HCT116 (cell line): Measurements from ENCODE around the gene HSPB7. TPM values are rescaled to one million over a fixed set of nuclear protein-coding genes. Genes with fewer than 3 reads are reported as not detected.

ENCODE experiments used
- ATAC-seq: fragments of 200-7000 bp; cut with Tn5 transposase; 2 replicates; pipeline ENCODE4 v1.9.1; 2020; ENCODE audit warnings: mild to moderate bottlenecking, moderate library complexity
- BruUV-seq: library from RNA; stranded (reverse); fragments of 400-500 nt; replicated peaks from 2 replicates; lab custom pipeline; 2021; lab: Mats Ljungman, UMichigan
- CTCF ChIA-PET: fragments of 300-600 bp; sonication (Branson Sonifier 250); formaldehyde crosslinking; loops from one replicate; lab custom pipeline; 2021; ENCODE audit warnings: antibody characterized with exemption; lab: Charles Lee
- POLR2A ChIA-PET: fragments of 300-600, 350-600 bp; sonication (Branson Sonifier 250); formaldehyde crosslinking; loops from one replicate; lab custom pipeline; 2021; ENCODE audit warnings: antibody characterized with exemption; lab: Charles Lee
- RAD21 ChIA-PET, 2 experiments: fragments of 300-600 bp; sonication (Branson Sonifier 250); formaldehyde crosslinking; loops; one replicate each; lab custom pipeline; 2023; ENCODE audit warnings: low total read pairs in 2 of 2; ENCODE audit not compliant: uncharacterized antibody in 2 of 2, unreplicated experiment in 2 of 2, low non-redundant PET in 1 of 2; lab: Charles Lee
- DNase-seq: peaks from one replicate; pipeline ENCODE4 v3.0.0-alpha.2; 2010; ENCODE audit warnings: low read depth, low spot score
- H2AFZ ChIP-seq: fragments of 200-600 bp; shearing (Covaris generic), sonication (generic); 2 replicates; pipeline ENCODE4 v1.6.1; 2017; ENCODE audit warnings: low read depth, mixed run types, mixed read lengths, antibody characterized with exemption, low read length; ENCODE audit not compliant: poor library complexity, severe bottlenecking
- H3K27ac ChIP-seq: 2 replicates; pipeline ENCODE4 v1.5.1; 2012; ENCODE audit warnings: low read depth, low read length
- H3K27me3 ChIP-seq: fragments of 200-600 bp; sonication (generic); 2 replicates; pipeline ENCODE4 v1.6.1; 2016; ENCODE audit warnings: mixed run types, low read length, mixed read lengths; ENCODE audit not compliant: insufficient read depth
- H3K36me3 ChIP-seq, 2 experiments: fragments of 200-500 bp in 1 of 2; fragments of 200-600 bp in 1 of 2; sonication (Bioruptor generic) in 1 of 2; sonication (generic) in 1 of 2; 2 replicates each; pipeline versions ENCODE4 v1.5.1 to v1.6.1; 2014 to 2016; ENCODE audit warnings: low read length in 2 of 2, inconsistent platforms in 1 of 2, mixed read lengths in 1 of 2, mixed run types in 1 of 2; ENCODE audit not compliant: insufficient read depth in 2 of 2, control insufficient read depth in 1 of 2
- H3K4me1 ChIP-seq, 2 experiments: fragments of 200-600 bp in 1 of 2; sonication (generic) in 1 of 2; 2 replicates each; pipeline versions ENCODE4 v1.5.1 to v1.6.1; 2012 to 2017; ENCODE audit warnings: low read length in 2 of 2, inconsistent platforms in 1 of 2, mild to moderate bottlenecking in 1 of 2, mixed read lengths in 1 of 2, mixed run types in 1 of 2, moderate library complexity in 1 of 2; ENCODE audit not compliant: insufficient read depth in 2 of 2, control insufficient read depth in 1 of 2
- H3K4me2 ChIP-seq: fragments of 200-600 bp; sonication (generic); 2 replicates; pipeline ENCODE4 v1.6.1; 2017; ENCODE audit warnings: mixed run types, low read length, mixed read lengths
- H3K4me3 ChIP-seq, 2 experiments: fragments of 200-600 bp in 1 of 2; sonication (generic) in 1 of 2; replicated peaks in 1 of 2; 2 replicates each; pipeline ENCODE4 v1.5.1; 2011 to 2016; ENCODE audit warnings: low read length in 2 of 2, control low read depth in 1 of 2, low read depth in 1 of 2, mild to moderate bottlenecking in 1 of 2, mixed read lengths in 1 of 2, mixed run types in 1 of 2
- H3K79me2 ChIP-seq: fragments of 200-600 bp; sonication (generic); 2 replicates; pipeline ENCODE4 v1.6.1; 2017; ENCODE audit warnings: mild to moderate bottlenecking, mixed run types, low read length, moderate library complexity, mixed read lengths; ENCODE audit not compliant: insufficient read depth
- H3K9ac ChIP-seq: fragments of 200-600 bp; sonication (generic); 2 replicates; pipeline ENCODE4 v1.6.1; 2016; ENCODE audit warnings: low read length, mixed read lengths
- H3K9me2 ChIP-seq: fragments of 200-600 bp; sonication (generic), shearing (Covaris generic); 2 replicates; pipeline ENCODE4 v1.6.1; 2017; ENCODE audit warnings: mixed run types, mild to moderate bottlenecking, moderate library complexity; ENCODE audit not compliant: insufficient read depth
- H3K9me3 ChIP-seq, 2 experiments: fragments of 200-500 bp in 1 of 2; fragments of 200-600 bp in 1 of 2; sonication (Bioruptor generic) in 1 of 2; sonication (generic) in 1 of 2; 2 replicates each; pipeline ENCODE4 v1.6.1; 2014 to 2017; ENCODE audit warnings: low read length in 2 of 2, mixed read lengths in 2 of 2, inconsistent platforms in 1 of 2, low read depth in 1 of 2, mild to moderate bottlenecking in 1 of 2, mixed run types in 1 of 2, moderate library complexity in 1 of 2; ENCODE audit not compliant: control insufficient read depth in 1 of 2, insufficient read depth in 1 of 2
- H4K20me1 ChIP-seq: fragments of 200-600 bp; sonication (generic), shearing (Covaris generic); 2 replicates; pipeline ENCODE4 v1.6.1; 2017; ENCODE audit warnings: mixed run types, mild to moderate bottlenecking, moderate library complexity; ENCODE audit not compliant: insufficient read depth
- CBX3 ChIP-seq: IDR thresholded peaks from 2 replicates; pipeline ENCODE4 v1.6.1; 2012; ENCODE audit warnings: low read depth
- CTCF ChIP-seq, 3 experiments: fragments of 200-600 bp in 1 of 3; sonication (generic) in 1 of 3; IDR thresholded peaks in 2 of 3; conservative IDR thresholded peaks in 1 of 3; 2 replicates each; pipeline ENCODE4 v1.5.1; 2012 to 2017; ENCODE audit warnings: low read depth in 2 of 3, low read length in 2 of 3, antibody characterized with exemption in 1 of 3, borderline replicate concordance in 1 of 3, control low read depth in 1 of 3, mild to moderate bottlenecking in 1 of 3, mixed read lengths in 1 of 3, mixed run types in 1 of 3, moderate library complexity in 1 of 3; ENCODE audit not compliant: insufficient read depth in 1 of 3
- EGR1 ChIP-seq: IDR thresholded peaks from 2 replicates; pipeline ENCODE4 v1.6.1; 2012; ENCODE audit warnings: low read depth
- ELF1 ChIP-seq: IDR thresholded peaks from 2 replicates; pipeline ENCODE4 v1.6.1; 2012; ENCODE audit warnings: low read depth, borderline replicate concordance
- EZH2 ChIP-seq: fragments of 200-600 bp; sonication (generic); IDR thresholded peaks from 2 replicates; pipeline ENCODE4 v1.6.1; 2017; ENCODE audit warnings: antibody characterized with exemption, mixed run types
- EZH2phosphoT487 ChIP-seq: fragments of 200-600 bp; IDR thresholded peaks from 2 replicates; pipeline ENCODE4 v1.6.1; 2018; ENCODE audit warnings: antibody characterized with exemption, borderline replicate concordance
- FOSL1 ChIP-seq: IDR thresholded peaks from 2 replicates; pipeline ENCODE4 v1.6.1; 2012; ENCODE audit warnings: low read depth
- JUND ChIP-seq: IDR thresholded peaks from 2 replicates; pipeline ENCODE4 v1.6.1; 2012
- POLR2AphosphoS5 ChIP-seq: IDR thresholded peaks from 2 replicates; pipeline ENCODE4 v1.6.1; 2011; ENCODE audit warnings: mild to moderate bottlenecking, low read depth, low read length, moderate library complexity
- REST ChIP-seq: IDR thresholded peaks from 2 replicates; pipeline ENCODE4 v1.6.1; 2012; ENCODE audit warnings: low read depth
- SIN3A ChIP-seq: IDR thresholded peaks from 2 replicates; pipeline ENCODE4 v1.6.1; 2012; ENCODE audit warnings: low read depth
- SP1 ChIP-seq: IDR thresholded peaks from 2 replicates; pipeline ENCODE4 v1.6.1; 2012; ENCODE audit warnings: low read depth
- SRF ChIP-seq: IDR thresholded peaks from 2 replicates; pipeline ENCODE4 v1.6.1; 2012; ENCODE audit warnings: low read depth
- YY1 ChIP-seq: IDR thresholded peaks from 2 replicates; pipeline ENCODE4 v1.6.1; 2011; ENCODE audit warnings: low read length, low read depth, moderate library complexity, mild to moderate bottlenecking; ENCODE audit not compliant: insufficient replicate concordance; ENCODE audit errors: extremely low read depth
- ZBTB33 ChIP-seq: IDR thresholded peaks from 2 replicates; pipeline ENCODE4 v1.6.1; 2011; ENCODE audit warnings: mild to moderate bottlenecking, low read length, moderate library complexity; ENCODE audit not compliant: insufficient replicate concordance; ENCODE audit errors: extremely low read depth
- ZFX ChIP-seq: fragments of 450-650 bp; IDR thresholded peaks from 2 replicates; pipeline ENCODE4 v1.6.1; 2017
- ZNF274 ChIP-seq: fragments of 200-500 bp; sonication (Bioruptor generic); IDR thresholded peaks from 2 replicates; pipeline ENCODE4 v1.6.1; 2014; ENCODE audit warnings: mild to moderate bottlenecking, low read depth, low read length, inconsistent platforms
- intact Hi-C: fragments of 100-400 bp; cut with micrococcal nuclease; formaldehyde crosslinking; loops from 2 replicates; pipeline ENCODE4 v1.10.0; 2022
- total RNA-seq: library from RNA; stranded (reverse); gene quantifications from one replicate; pipeline ENCODE4 v1.2.1, GENCODE V29; 2021; ENCODE audit not compliant: unreplicated experiment

The HSPB7 gene
- total RNA-seq, 1 experiment from 2014 or later: 0.27 TPM

- Histone ChIP-seq H4K20me1 (no peaks in the 10 kb centered on the region), H3K9ac (no peak overlapping the region), H3K27me3 (no peaks in the 10 kb centered on the region), H3K4me2 (no peak overlapping the region), H3K4me1 (peaks cover 6 to 16% of the 10 kb centered on the region in 2 experiments; a peak in 3 of 4 replicates), H3K4me3 (no peak overlapping the region), H3K36me3 (no peaks in the 10 kb centered on the region), H3K9me3 (no peaks in the 10 kb centered on the region), H3K27ac (no peak overlapping the region), H3K9me2 (no peaks in the 10 kb centered on the region), H3K79me2 (no peaks in the 10 kb centered on the region), H2AFZ (no peak overlapping the region)
- ChIA-PET RAD21 (no interaction called here), CTCF (no interaction called here), POLR2A (no interaction called here)
- no peak for DNase-seq
- TF ChIP-seq JUND: no peak
- no peak for TF ChIP-seq CTCF (IDR thresholded peaks at IDR 0.05 in 2 of 3, conservative IDR thresholded peaks at IDR 0.05 in 1 of 3; ENCODE audit: borderline replicate concordance in 1 of 3, insufficient read depth in 1 of 3, low read depth in 2 of 3, low read length in 2 of 3)
- TF ChIP-seq EZH2: no peak
- no peak for TF ChIP-seq ZFX
- TF ChIP-seq EZH2phosphoT487: no peak
- no peak for TF ChIP-seq CBX3
- no peak for TF ChIP-seq SRF
- no peak for TF ChIP-seq POLR2AphosphoS5
- no peak for TF ChIP-seq SIN3A
- TF ChIP-seq ZBTB33: no peak
- no peak for TF ChIP-seq YY1
- TF ChIP-seq REST: no peak
- no peak for TF ChIP-seq SP1
- TF ChIP-seq ZNF274: no peak
- no peak for TF ChIP-seq EGR1
- TF ChIP-seq FOSL1: no peak
- TF ChIP-seq ELF1: no peak
- intact Hi-C loops: no loop called here
- ATAC-seq: no peak
- no TSS peak for BruUV-seq
These were observed 33.2 kb upstream of the HSPB7 start for GRCh38 chr1:16051039-16051438.
